ENCODE data around the gene TMEM141. TPM values are rescaled to one million over a fixed set of nuclear protein-coding genes. Genes with fewer than 3 reads are reported as not detected.
"Not testable (repeated sequence)": the region's sequence is repeated elsewhere in the genome, so short reads cannot be mapped to it uniquely, and the experiment has no call there.

The TMEM141 gene
- polyA plus RNA-seq, 1 donor, result 324 TPM

DNA sequence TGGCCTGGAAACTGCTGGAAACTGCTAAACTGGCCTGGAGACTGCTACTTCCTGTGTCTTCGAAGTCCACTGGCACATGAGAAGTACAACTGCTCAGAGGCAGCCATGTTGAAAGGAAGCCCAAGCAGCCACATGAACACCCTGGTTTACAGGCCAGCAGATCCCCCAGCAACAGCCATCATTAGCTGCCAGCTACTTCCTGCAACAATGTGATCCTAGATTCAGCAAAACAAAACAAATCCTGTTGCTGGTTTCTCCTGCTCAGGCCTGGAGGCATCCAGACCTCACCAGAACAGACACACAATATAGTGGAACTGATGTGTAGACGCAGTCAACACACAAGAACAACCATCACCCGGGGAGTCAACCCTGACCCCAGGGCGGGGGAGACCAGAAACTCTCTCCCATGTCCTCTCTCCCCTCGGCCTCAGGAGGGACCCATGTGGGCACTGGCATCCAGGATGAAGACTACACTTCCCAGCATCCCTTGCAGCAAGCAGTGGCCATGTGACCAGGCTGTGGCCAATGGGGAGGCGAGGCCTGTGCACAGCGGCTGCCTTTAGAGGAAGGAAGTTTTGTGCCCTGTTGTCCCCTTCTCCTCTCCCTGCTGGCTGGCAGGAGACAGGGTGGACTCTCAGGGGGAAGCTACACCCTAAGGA is 17.6 kb upstream of the TMEM141 start:
- WGBS (ENCODE audit: insufficient coverage, low lambda C conversion rate), result no CpG with 5 or more reads among the region's 7 CpGs
- Histone ChIP-seq H3K27ac (ENCODE audit: low read length) (no peak overlapping the region), H3K4me1 (ENCODE audit: control insufficient read depth, insufficient read depth, low read length) (peaks cover 27% of the 10 kb centered on the region), H3K9me3 (ENCODE audit: control insufficient read depth, low read depth, low read length) (peaks cover 13% of the 10 kb centered on the region), H3K36me3 (ENCODE audit: control insufficient read depth, insufficient read depth, low read length) (no peaks in the 10 kb centered on the region), H3K27me3 (ENCODE audit: control insufficient read depth, insufficient read depth, low read length) (no peaks in the 10 kb centered on the region), H3K4me3 (ENCODE audit: low read length) (no peak overlapping the region)
- DNase-seq, result no peak

DNA sequence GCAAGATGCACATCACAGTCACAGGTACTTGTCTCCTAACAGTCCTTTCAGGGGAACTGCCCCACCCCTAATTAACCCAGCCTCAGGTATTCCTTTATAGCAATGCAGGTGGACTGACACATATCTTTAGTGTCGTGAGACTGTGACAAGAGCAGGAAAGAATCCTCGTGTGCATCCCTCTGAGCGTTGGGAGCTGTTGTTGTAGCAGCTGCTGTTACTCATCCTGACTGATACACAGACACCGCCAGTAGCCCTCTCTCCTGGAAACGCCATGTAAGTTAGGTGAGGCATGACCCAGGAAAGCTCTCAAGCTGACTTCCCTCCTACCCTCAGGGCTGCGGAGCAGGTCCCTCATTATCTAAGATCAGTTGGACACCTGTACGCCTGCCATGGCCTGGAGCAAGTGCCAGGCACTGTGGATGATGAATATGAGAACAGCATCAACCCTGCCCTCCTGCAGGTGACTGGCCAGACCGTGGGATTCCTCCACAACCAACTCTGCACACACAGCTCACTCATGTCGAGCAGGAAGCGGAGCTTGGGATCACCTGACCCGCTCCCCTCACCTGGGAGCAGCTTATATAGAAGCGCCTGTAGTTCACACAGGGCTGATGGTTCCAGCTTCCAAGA is 16.6 kb upstream of the TMEM141 start:
- Histone ChIP-seq H3K27me3 (ENCODE audit: control insufficient read depth, insufficient read depth, low read length) (no peaks in the 10 kb centered on the region), H3K27ac (ENCODE audit: low read length) (no peak overlapping the region), H3K4me1 (ENCODE audit: control insufficient read depth, insufficient read depth, low read length) (peaks cover 27% of the 10 kb centered on the region), H3K4me3 (ENCODE audit: low read length) (no peak overlapping the region), H3K9me3 (ENCODE audit: control insufficient read depth, low read depth, low read length) (peaks cover 13% of the 10 kb centered on the region), H3K36me3 (ENCODE audit: control insufficient read depth, insufficient read depth, low read length) (no peaks in the 10 kb centered on the region)
- DNase-seq, result no peak
- WGBS (ENCODE audit: insufficient coverage, low lambda C conversion rate), result no CpG with 5 or more reads among the region's 12 CpGs

DNA sequence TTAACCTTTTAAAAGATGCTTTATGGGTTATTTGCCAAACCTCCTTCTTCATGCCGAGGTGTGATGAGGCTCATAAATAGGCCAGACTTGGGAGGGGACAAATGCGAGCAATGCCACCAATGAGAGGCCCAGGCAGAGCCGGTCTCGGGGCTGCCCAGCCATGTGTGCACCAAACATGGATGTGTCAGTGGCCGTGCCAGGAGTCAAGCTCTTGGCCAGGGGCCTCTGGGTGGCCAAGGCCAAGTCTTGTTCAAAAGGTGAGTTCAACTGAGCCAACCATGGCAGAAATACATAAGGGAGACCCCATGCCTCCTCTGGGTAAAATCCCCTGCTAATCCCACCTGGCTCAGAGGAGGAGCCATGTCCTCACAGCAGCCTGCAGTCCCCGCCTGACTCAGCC is 16.0 kb upstream of the TMEM141 start:
- WGBS (ENCODE audit: insufficient coverage, low lambda C conversion rate), result no CpG with 5 or more reads among the region's 6 CpGs
- Histone ChIP-seq H3K27ac (ENCODE audit: low read length) (no peak overlapping the region), H3K9me3 (ENCODE audit: control insufficient read depth, low read depth, low read length) (peaks cover 13% of the 10 kb centered on the region), H3K36me3 (ENCODE audit: control insufficient read depth, insufficient read depth, low read length) (no peaks in the 10 kb centered on the region), H3K4me1 (ENCODE audit: control insufficient read depth, insufficient read depth, low read length) (peaks cover 28% of the 10 kb centered on the region), H3K27me3 (ENCODE audit: control insufficient read depth, insufficient read depth, low read length) (no peaks in the 10 kb centered on the region), H3K4me3 (ENCODE audit: low read length) (no peak overlapping the region)
- no peak for DNase-seq

DNA sequence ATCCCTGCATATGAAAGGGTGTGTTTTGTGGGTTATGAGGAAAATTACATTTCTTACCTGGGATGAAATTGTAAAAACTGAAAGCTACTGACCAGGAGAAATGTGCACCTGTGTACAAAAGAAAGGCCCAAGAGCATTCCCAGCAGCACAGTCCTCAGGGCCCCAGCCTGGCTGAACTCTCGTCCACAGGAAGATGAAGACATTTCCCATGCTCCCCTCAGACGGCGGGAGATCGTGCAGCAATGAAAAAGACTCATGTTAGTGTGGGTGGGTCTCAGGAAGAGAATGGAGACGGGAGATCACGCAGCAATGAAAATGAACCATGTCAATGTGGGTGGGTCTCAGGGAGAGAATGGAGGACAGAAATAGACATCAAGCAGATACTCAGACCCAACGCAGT is 14.2 kb upstream of the TMEM141 start:
- peaks cover 13% of the 10 kb centered on the region for H3K9me3 ChIP-seq (ENCODE audit: control insufficient read depth, low read depth, low read length)
- WGBS (ENCODE audit: insufficient coverage, low lambda C conversion rate), result 29% methylated on average over 5 of the region's 7 CpGs
- H3K36me3 ChIP-seq (ENCODE audit: control insufficient read depth, insufficient read depth, low read length), result no peaks in the 10 kb centered on the region
- H3K4me3 ChIP-seq (ENCODE audit: low read length), result peak overlapping the region; percentile 2
- no peaks in the 10 kb centered on the region for H3K27me3 ChIP-seq (ENCODE audit: control insufficient read depth, insufficient read depth, low read length)
- no peak for DNase-seq
- peaks cover 34% of the 10 kb centered on the region for H3K4me1 ChIP-seq (ENCODE audit: control insufficient read depth, insufficient read depth, low read length)
- H3K27ac ChIP-seq (ENCODE audit: low read length), result peak overlapping the region; percentile 82

DNA sequence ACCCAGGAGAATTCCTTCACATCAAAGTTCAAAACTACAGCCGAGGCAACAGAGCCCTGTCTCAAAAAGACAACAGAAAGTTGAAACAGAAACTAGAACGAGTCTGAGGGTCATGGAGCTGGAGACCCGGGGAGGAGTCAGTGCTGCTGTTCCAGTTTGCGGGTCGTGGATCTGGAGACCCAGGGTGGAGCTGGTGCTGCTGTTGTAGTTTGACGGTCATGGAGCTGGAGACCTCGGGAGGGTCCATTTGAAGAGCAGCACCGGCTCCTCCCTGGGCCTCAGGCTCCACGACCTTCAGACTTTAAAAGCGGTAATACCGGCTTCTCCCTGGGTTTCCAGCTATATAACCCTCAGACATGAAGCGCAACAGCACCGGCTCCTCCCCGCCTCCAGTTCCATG is 13.8 kb upstream of the TMEM141 start:
- Histone ChIP-seq H3K27me3 (ENCODE audit: control insufficient read depth, insufficient read depth, low read length) (no peaks in the 10 kb centered on the region), H3K36me3 (ENCODE audit: control insufficient read depth, insufficient read depth, low read length) (no peaks in the 10 kb centered on the region), H3K27ac (ENCODE audit: low read length) (peak overlapping the region; percentile 82), H3K4me1 (ENCODE audit: control insufficient read depth, insufficient read depth, low read length) (peaks cover 34% of the 10 kb centered on the region), H3K9me3 (ENCODE audit: control insufficient read depth, low read depth, low read length) (peaks cover 13% of the 10 kb centered on the region), H3K4me3 (ENCODE audit: low read length) (peak overlapping the region; percentile 2)
- DNase-seq, result peak; percentile 90 to 96
- no CpG with 5 or more reads among the region's 14 CpGs for WGBS (ENCODE audit: insufficient coverage, low lambda C conversion rate)

DNA sequence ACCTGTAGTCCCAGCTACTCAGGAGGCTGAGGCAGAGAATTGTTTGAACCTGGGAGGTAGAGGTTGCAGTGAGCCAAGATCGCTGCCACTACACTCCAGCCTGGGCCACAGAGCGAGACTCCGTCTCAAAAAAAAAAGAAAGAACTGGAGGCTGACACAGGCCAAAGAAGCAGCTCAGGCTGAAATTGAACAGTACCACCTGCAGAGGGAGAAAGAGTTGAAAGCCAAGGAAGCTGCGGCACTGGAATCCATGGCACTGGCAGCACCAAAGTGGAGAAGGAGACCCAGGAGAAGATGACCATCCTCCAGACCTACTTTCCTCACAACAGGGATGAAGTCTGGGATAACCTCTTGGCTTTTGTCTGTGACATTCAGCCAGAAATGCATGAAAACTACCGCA is 11.3 kb upstream of the TMEM141 start:
- no peaks in the 10 kb centered on the region for H3K27me3 ChIP-seq (ENCODE audit: control insufficient read depth, insufficient read depth, low read length)
- no peaks in the 10 kb centered on the region for H3K9me3 ChIP-seq (ENCODE audit: control insufficient read depth, low read depth, low read length)
- H3K27ac ChIP-seq (ENCODE audit: low read length), result no peak overlapping the region
- no peak for DNase-seq
- no peak overlapping the region for H3K4me3 ChIP-seq (ENCODE audit: low read length)
- peaks cover 39% of the 10 kb centered on the region for H3K4me1 ChIP-seq (ENCODE audit: control insufficient read depth, insufficient read depth, low read length)
- WGBS (ENCODE audit: insufficient coverage, low lambda C conversion rate), result no CpG with 5 or more reads among the region's 5 CpGs
- no peaks in the 10 kb centered on the region for H3K36me3 ChIP-seq (ENCODE audit: control insufficient read depth, insufficient read depth, low read length)

DNA sequence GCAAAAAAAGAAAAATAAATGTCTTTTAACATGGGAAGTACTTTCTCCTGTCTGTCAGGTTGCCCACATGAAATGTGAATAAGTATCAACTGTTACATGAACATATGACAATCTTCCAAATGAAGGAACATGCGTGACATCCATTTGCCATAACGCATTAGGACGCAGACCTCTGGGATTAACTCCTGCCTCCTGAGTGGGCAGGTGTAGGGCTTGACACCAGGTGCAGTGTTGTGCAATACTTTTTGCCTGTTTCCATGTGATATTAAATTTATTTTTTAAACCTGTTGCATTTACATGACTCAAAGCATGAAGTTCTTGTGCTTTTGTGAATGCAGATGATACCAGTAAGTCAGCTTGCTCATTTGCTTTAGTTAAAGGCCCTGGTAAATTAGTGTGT is 8.7 kb upstream of the TMEM141 start:
- WGBS (ENCODE audit: insufficient coverage, low lambda C conversion rate), result no CpG with 5 or more reads among the region's 3 CpGs
- no peak for DNase-seq

DNA sequence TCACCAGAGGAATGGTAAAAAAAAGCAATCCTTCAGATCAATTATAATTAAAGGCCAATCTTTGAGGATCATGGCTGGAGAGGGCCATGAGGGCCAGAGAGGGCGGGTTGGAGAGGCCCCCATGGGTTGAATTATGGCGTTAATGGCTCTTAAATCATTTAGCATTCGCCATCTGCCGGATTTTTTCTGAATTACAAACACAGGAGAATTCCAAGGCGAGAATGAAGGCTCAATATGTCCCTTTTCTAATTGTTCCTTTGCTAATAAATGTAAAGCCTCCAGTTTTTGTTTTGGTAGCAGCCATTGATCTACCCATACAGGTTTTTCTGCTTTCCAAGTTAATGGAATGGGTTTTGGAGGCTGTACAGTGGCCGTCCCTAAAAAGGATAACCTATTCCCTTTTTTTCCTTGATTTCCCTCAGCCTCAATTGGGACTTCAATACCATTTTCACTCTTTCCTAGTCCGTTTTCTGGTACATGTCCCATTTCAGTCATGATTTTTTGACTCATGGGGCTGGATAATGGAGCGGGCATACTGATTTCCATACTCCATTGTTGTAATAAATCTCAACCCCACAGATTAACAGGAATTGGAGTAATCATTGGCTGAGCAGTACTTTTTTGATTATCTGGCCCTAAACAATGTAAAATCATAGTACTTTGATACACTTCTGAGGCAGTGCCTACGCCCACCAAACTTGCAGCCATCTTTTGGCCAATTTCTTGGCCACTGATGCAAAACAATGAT is 6.7 kb upstream of the TMEM141 start:
- Histone ChIP-seq H3K27me3 (ENCODE audit: control insufficient read depth, insufficient read depth, low read length) (no peaks in the 10 kb centered on the region), H3K4me1 (ENCODE audit: control insufficient read depth, insufficient read depth, low read length) (peaks cover 31% of the 10 kb centered on the region), H3K9me3 (ENCODE audit: control insufficient read depth, low read depth, low read length) (no peaks in the 10 kb centered on the region), H3K4me3 (ENCODE audit: low read length) (no peak overlapping the region), H3K27ac (ENCODE audit: low read length) (no peak overlapping the region), H3K36me3 (ENCODE audit: control insufficient read depth, insufficient read depth, low read length) (no peaks in the 10 kb centered on the region)
- no peak for DNase-seq
- 63% methylated on average over 1 of the region's 9 CpGs for WGBS (ENCODE audit: insufficient coverage, low lambda C conversion rate)

More for the DNA sequence above, 8.7 kb upstream of the TMEM141 start:
- Histone ChIP-seq H3K4me1 (ENCODE audit: control insufficient read depth, insufficient read depth, low read length) (peaks cover 33% of the 10 kb centered on the region), H3K36me3 (ENCODE audit: control insufficient read depth, insufficient read depth, low read length) (no peaks in the 10 kb centered on the region), H3K27me3 (ENCODE audit: control insufficient read depth, insufficient read depth, low read length) (no peaks in the 10 kb centered on the region), H3K4me3 (ENCODE audit: low read length) (no peak overlapping the region), H3K9me3 (ENCODE audit: control insufficient read depth, low read depth, low read length) (no peaks in the 10 kb centered on the region), H3K27ac (ENCODE audit: low read length) (no peak overlapping the region)

DNA sequence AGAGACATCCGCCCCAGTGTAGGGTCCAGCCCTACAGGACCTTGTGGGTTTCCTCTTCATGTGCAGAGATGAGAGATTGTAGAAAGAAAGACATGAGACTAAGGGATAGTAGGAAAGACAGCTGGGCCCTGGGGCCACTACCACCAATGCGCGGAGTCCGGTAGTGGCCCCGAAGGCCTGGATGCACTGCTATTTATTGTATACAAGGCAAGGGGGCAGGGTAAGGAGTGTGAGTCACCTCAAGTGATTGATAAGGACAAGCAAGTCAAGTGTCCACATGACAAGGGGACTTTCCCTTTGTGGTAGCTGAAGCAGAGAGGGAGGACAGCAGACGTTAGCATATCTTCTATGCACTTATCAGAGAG is 6.2 kb upstream of the TMEM141 start:
- no peaks in the 10 kb centered on the region for H3K9me3 ChIP-seq (ENCODE audit: control insufficient read depth, low read depth, low read length)
- peaks cover 34% of the 10 kb centered on the region for H3K4me1 ChIP-seq (ENCODE audit: control insufficient read depth, insufficient read depth, low read length)
- no peak overlapping the region for H3K4me3 ChIP-seq (ENCODE audit: low read length)
- peak in 1 of 2 donors; percentile 86 for DNase-seq
- H3K27ac ChIP-seq (ENCODE audit: low read length), result no peak overlapping the region
- H3K27me3 ChIP-seq (ENCODE audit: control insufficient read depth, insufficient read depth, low read length), result no peaks in the 10 kb centered on the region
- no peaks in the 10 kb centered on the region for H3K36me3 ChIP-seq (ENCODE audit: control insufficient read depth, insufficient read depth, low read length)
- no CpG with 5 or more reads among the region's 6 CpGs for WGBS (ENCODE audit: insufficient coverage, low lambda C conversion rate)

DNA sequence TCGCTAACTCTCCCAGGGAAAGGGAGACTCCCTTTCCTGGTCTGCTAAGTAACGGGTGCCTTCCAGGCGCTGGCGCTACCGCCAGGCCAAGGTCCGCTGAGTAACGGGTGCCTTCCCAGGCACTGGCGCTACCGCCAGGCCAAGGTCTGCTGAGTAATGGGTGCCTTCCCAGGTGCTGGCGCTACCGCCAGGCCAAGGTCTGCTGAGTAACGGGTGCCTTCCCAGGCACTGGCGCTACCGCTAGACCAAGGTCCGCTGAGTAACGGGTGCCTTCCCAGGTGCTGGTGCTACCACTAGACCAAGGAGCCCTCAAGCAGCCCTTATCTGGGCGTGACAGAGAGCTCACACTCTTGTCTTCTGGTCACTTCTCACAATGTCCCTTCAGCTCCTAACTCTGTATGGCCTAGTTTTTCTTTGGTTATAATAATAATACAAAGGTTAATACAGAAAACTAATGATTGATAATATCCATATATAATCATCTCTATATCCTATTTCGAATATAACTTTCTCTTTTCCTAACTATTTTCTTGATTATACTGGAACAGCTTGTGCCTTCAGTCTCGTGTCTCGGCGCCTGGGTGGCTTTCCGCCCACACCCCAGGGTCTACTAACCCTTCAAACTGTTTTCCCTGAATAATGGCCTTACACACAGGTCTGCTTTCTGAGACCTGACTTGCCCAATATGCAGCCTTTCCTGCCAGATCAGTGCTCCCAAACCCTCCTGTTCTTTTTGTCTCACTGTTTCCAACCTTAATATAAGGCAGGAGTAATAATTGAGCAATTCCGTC is 5.4 kb upstream of the TMEM141 start:
- H3K4me3 ChIP-seq (ENCODE audit: low read length); H3K27me3 ChIP-seq (ENCODE audit: control insufficient read depth, insufficient read depth, low read length); H3K36me3 ChIP-seq (ENCODE audit: control insufficient read depth, insufficient read depth, low read length); H3K9me3 ChIP-seq (ENCODE audit: control insufficient read depth, low read depth, low read length); H3K27ac ChIP-seq (ENCODE audit: low read length): not testable (repeated sequence)
- 100% methylated on average over 1 of the region's 23 CpGs for WGBS (ENCODE audit: insufficient coverage, low lambda C conversion rate)
- H3K4me1 ChIP-seq (ENCODE audit: control insufficient read depth, insufficient read depth, low read length), result peaks cover 33% of the 10 kb centered on the region
- peak in 1 of 2 donors; percentile 64 for DNase-seq

Measured in large intestine (tissue), 3 donors.